NCI-H187 treated with DMSO at 0.1 percent for 48 hours (cell line): Measurements from ENCODE around the gene MREG.

Experiments
- DNase-seq: peaks from one replicate; lab custom pipeline; 2025; lab: John Stamatoyannopoulos, UW

MREG gene

GRCh38 chr2:216013080-216013909 lies at the start of gene MREG:
Gene MREG, minus strand, starts transcription at chr2:216013551. Its CDS starts 224 bp downstream, at chr2:216013327.
- no peak for DNase-seq

GRCh38 chr2:216059233-216059834 lies 46.0 kb upstream of the MREG start:
- DNase-seq: no peak

- no peak for DNase-seq
These were observed 44.4 kb upstream of the MREG start for GRCh38 chr2:216057688-216058193.

GRCh38 chr2:216056739-216057138 lies 43.4 kb upstream of the MREG start:
- DNase-seq: no peak

- DNase-seq: no peak
These were observed 42.3 kb upstream of the MREG start for GRCh38 chr2:216055680-216056079.

GRCh38 chr2:216052420-216052819 lies 39.1 kb upstream of the MREG start:
- DNase-seq: no peak

GRCh38 chr2:216051350-216051749 lies 38.0 kb upstream of the MREG start:
- no peak for DNase-seq

- DNase-seq: no peak
These were observed 36.1 kb upstream of the MREG start for GRCh38 chr2:216049452-216049851.

GRCh38 chr2:216047397-216047796 lies 34.0 kb upstream of the MREG start:
- DNase-seq: no peak

GRCh38 chr2:216044883-216045486 lies 31.6 kb upstream of the MREG start:
- no peak for DNase-seq

- DNase-seq: no peak
These were observed 30.6 kb upstream of the MREG start for GRCh38 chr2:216043949-216044348.

- DNase-seq: no peak
These were observed 28.1 kb upstream of the MREG start for GRCh38 chr2:216041438-216041837.

GRCh38 chr2:216039918-216040317 lies 26.6 kb upstream of the MREG start:
- DNase-seq: no peak

GRCh38 chr2:216034065-216034464 lies 20.7 kb upstream of the MREG start:
- no peak for DNase-seq

GRCh38 chr2:216033403-216033802 lies 20.1 kb upstream of the MREG start:
- DNase-seq: no peak

- no peak for DNase-seq
These were observed 18.8 kb upstream of the MREG start for GRCh38 chr2:216031960-216032689.

- no peak for DNase-seq
These were observed 16.9 kb upstream of the MREG start for GRCh38 chr2:216030216-216030615.

- no peak for DNase-seq
These were observed 16.2 kb upstream of the MREG start for GRCh38 chr2:216029416-216030129.

- DNase-seq: no peak
These were observed 11.5 kb upstream of the MREG start for GRCh38 chr2:216024779-216025336.

- DNase-seq: no peak
These were observed 9.8 kb upstream of the MREG start for GRCh38 chr2:216023055-216023648.
